Neural cell (in vitro differentiated cells): ENCODE data around the gene THAP7. TPM values are rescaled to one million over a fixed set of nuclear protein-coding genes. Genes with fewer than 3 reads are reported as not detected.
"Not testable (repeated sequence)": the region's sequence is repeated elsewhere in the genome, so short reads cannot be mapped to it uniquely, and the experiment has no call there.

Source experiments
- H2AFZ ChIP-seq: fragments of 200-600, 300-800 bp; sonication (generic), shearing (Covaris generic); 2 replicates; pipeline ENCODE4 v1.6.0; 2014; ENCODE audit warnings: low read depth, mild to moderate bottlenecking, antibody characterized with exemption, low read length, moderate library complexity
- H3F3A ChIP-seq: fragments of 200-600 bp; shearing (Covaris generic); 2 replicates; pipeline ENCODE4 v1.6.1; 2016; ENCODE audit warnings: mild to moderate bottlenecking, moderate library complexity, mixed read lengths, antibody characterized with exemption, low read length; ENCODE audit not compliant: insufficient read depth, poor library complexity, severe bottlenecking
- H3K27ac ChIP-seq: fragments of 200-600, 300-800 bp; sonication (generic), shearing (Covaris generic); 2 replicates; pipeline ENCODE4 v1.5.1; 2014; ENCODE audit warnings: mild to moderate bottlenecking, low read length, moderate library complexity
- H3K27me3 ChIP-seq: fragments of 300-800, 200-600 bp; sonication (generic), shearing (Covaris generic); 2 replicates; pipeline ENCODE4 v1.6.0; 2014; ENCODE audit warnings: mild to moderate bottlenecking, low read depth, low read length, moderate library complexity; ENCODE audit not compliant: insufficient read depth
- H3K36me3 ChIP-seq: fragments of 300-800, 200-600 bp; sonication (generic), shearing (Covaris generic); 2 replicates; pipeline ENCODE4 v1.5.1; 2014; ENCODE audit warnings: mild to moderate bottlenecking, antibody characterized with exemption, low read length, moderate library complexity; ENCODE audit not compliant: insufficient read depth
- H3K4me2 ChIP-seq: fragments of 300-800, 200-600 bp; sonication (generic), shearing (Covaris generic); 2 replicates; pipeline ENCODE4 v1.6.0; 2014; ENCODE audit warnings: mild to moderate bottlenecking, low read length
- H3K4me3 ChIP-seq: fragments of 300-800, 200-600 bp; sonication (generic), shearing (Covaris generic); 2 replicates; pipeline ENCODE4 v1.5.1; 2014; ENCODE audit warnings: mild to moderate bottlenecking, low read length, moderate library complexity
- H3K79me2 ChIP-seq: fragments of 200-600 bp; shearing (Covaris generic); replicated peaks from 2 replicates; pipeline ENCODE4 v1.6.0; 2014; ENCODE audit warnings: mild to moderate bottlenecking, low read length, moderate library complexity; ENCODE audit not compliant: insufficient read depth
- H3K9ac ChIP-seq: fragments of 300-800, 200-600 bp; sonication (generic), shearing (Covaris generic); 2 replicates; pipeline ENCODE4 v1.6.1; 2016; ENCODE audit warnings: mild to moderate bottlenecking, low read length, mixed read lengths
- H3K9me2 ChIP-seq: fragments of 200-600 bp; shearing (Covaris generic); 2 replicates; pipeline ENCODE4 v1.6.1; 2016; ENCODE audit warnings: mild to moderate bottlenecking, low read length, mixed read lengths; ENCODE audit not compliant: insufficient read depth
- H3K9me3 ChIP-seq: fragments of 200-600, 300-800 bp; sonication (generic), shearing (Covaris generic); 2 replicates; pipeline ENCODE4 v1.6.1; 2016; ENCODE audit warnings: mild to moderate bottlenecking, mixed run types, low read length, moderate library complexity, mixed read lengths
- H4K20me1 ChIP-seq: fragments of 200-600 bp; shearing (Covaris generic); 2 replicates; pipeline ENCODE4 v1.6.1; 2016; ENCODE audit warnings: mild to moderate bottlenecking, mixed run types; ENCODE audit not compliant: insufficient read depth
- CTCF ChIP-seq: fragments of 450-650 bp; IDR thresholded peaks from 2 replicates; pipeline ENCODE4 v1.5.1; 2014; ENCODE audit warnings: antibody characterized with exemption, mild to moderate bottlenecking, moderate library complexity; ENCODE audit not compliant: poor library complexity, severe bottlenecking
- EP300 ChIP-seq: fragments of 450-650 bp; conservative IDR thresholded peaks from 2 replicates; pipeline ENCODE4 v1.6.1; 2014; ENCODE audit warnings: antibody characterized with exemption, mild to moderate bottlenecking, moderate library complexity; ENCODE audit not compliant: poor library complexity, severe bottlenecking
- EZH2 ChIP-seq: fragments of 200-600, 300-800 bp; shearing (Covaris generic), sonication (generic); IDR thresholded peaks from 2 replicates; pipeline ENCODE4 v1.6.1; 2014; ENCODE audit warnings: antibody characterized with exemption, low read length, borderline replicate concordance, mild to moderate bottlenecking; ENCODE audit not compliant: insufficient read depth, poor library complexity, severe bottlenecking
- MXI1 ChIP-seq: fragments of 450-650 bp; conservative IDR thresholded peaks from 2 replicates; pipeline ENCODE4 v1.6.1; 2014; ENCODE audit warnings: antibody characterized with exemption, mild to moderate bottlenecking; ENCODE audit not compliant: poor library complexity, severe bottlenecking
- POLR2AphosphoS5 ChIP-seq: IDR thresholded peaks from 2 replicates; pipeline ENCODE4 v1.6.1; 2012
- RAD21 ChIP-seq: fragments of 450-650 bp; conservative IDR thresholded peaks from 2 replicates; pipeline ENCODE4 v1.6.1; 2014; ENCODE audit warnings: antibody characterized with exemption, mild to moderate bottlenecking, moderate library complexity
- SMC3 ChIP-seq: fragments of 450-650 bp; conservative IDR thresholded peaks from 2 replicates; pipeline ENCODE4 v1.6.1; 2014; ENCODE audit warnings: antibody characterized with exemption, mild to moderate bottlenecking, moderate library complexity; ENCODE audit not compliant: poor library complexity
- TAF1 ChIP-seq: IDR thresholded peaks from 2 replicates; pipeline ENCODE4 v1.6.1; 2012; ENCODE audit warnings: low read depth
- polyA plus RNA-seq: library from polyadenylated mRNA; depleted of rRNA; stranded (reverse); fragments of >200 nt; gene quantifications from 2 replicates; pipeline ENCODE4 v1.2.3, GENCODE V29; 2014
- TF ChIP-seq, protein P1 (sequence below): IDR thresholded peaks from 2 replicates; pipeline ENCODE4 v1.6.1; 2012; ENCODE audit warnings: borderline replicate concordance

The THAP7 gene
- polyA plus RNA-seq, 1 donor from 2014 or later: 28.7 TPM

- H3K4me3 ChIP-seq: no peak overlapping the region
- no peak overlapping the region for H3K9ac ChIP-seq
- no peaks in the 10 kb centered on the region for H4K20me1 ChIP-seq
- H3K27ac ChIP-seq: peak overlapping the region; percentile 16
- H3K4me2 ChIP-seq: no peak overlapping the region
- H3K9me2 ChIP-seq: no peaks in the 10 kb centered on the region
- no peak for TF ChIP-seq EZH2
- no peak for TF ChIP-seq TAF1
- no peak for TF ChIP-seq SMC3
- no peaks in the 10 kb centered on the region for H3K36me3 ChIP-seq
- no peaks in the 10 kb centered on the region for H3K9me3 ChIP-seq
- no peaks in the 10 kb centered on the region for H3F3A ChIP-seq
- no peak overlapping the region for H2AFZ ChIP-seq
- no peaks in the 10 kb centered on the region for H3K79me2 ChIP-seq
- no peaks in the 10 kb centered on the region for H3K27me3 ChIP-seq
These were observed 41.3 kb upstream of the THAP7 start for GRCh38 chr22:21042978-21043859.

- no peaks in the 10 kb centered on the region for H3F3A ChIP-seq
- H2AFZ ChIP-seq: no peak overlapping the region
- no peak overlapping the region for H3K4me2 ChIP-seq
- H3K9me2 ChIP-seq: no peaks in the 10 kb centered on the region
- no peak overlapping the region for H3K4me3 ChIP-seq
- H3K79me2 ChIP-seq: no peaks in the 10 kb centered on the region
- no peak overlapping the region for H3K27ac ChIP-seq
- H3K36me3 ChIP-seq: no peaks in the 10 kb centered on the region
- TF ChIP-seq EP300 (no peak), EZH2 (no peak), SMC3 (no peak), CTCF (no peak), POLR2AphosphoS5 (no peak), TAF1 (no peak), MXI1 (no peak), RAD21 (no peak)
- TF ChIP-seq, protein P1, sequence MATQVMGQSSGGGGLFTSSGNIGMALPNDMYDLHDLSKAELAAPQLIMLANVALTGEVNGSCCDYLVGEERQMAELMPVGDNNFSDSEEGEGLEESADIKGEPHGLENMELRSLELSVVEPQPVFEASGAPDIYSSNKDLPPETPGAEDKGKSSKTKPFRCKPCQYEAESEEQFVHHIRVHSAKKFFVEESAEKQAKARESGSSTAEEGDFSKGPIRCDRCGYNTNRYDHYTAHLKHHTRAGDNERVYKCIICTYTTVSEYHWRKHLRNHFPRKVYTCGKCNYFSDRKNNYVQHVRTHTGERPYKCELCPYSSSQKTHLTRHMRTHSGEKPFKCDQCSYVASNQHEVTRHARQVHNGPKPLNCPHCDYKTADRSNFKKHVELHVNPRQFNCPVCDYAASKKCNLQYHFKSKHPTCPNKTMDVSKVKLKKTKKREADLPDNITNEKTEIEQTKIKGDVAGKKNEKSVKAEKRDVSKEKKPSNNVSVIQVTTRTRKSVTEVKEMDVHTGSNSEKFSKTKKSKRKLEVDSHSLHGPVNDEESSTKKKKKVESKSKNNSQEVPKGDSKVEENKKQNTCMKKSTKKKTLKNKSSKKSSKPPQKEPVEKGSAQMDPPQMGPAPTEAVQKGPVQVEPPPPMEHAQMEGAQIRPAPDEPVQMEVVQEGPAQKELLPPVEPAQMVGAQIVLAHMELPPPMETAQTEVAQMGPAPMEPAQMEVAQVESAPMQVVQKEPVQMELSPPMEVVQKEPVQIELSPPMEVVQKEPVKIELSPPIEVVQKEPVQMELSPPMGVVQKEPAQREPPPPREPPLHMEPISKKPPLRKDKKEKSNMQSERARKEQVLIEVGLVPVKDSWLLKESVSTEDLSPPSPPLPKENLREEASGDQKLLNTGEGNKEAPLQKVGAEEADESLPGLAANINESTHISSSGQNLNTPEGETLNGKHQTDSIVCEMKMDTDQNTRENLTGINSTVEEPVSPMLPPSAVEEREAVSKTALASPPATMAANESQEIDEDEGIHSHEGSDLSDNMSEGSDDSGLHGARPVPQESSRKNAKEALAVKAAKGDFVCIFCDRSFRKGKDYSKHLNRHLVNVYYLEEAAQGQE: no peak
- no peak overlapping the region for H3K9ac ChIP-seq
- no peaks in the 10 kb centered on the region for H3K27me3 ChIP-seq
- H4K20me1 ChIP-seq: no peaks in the 10 kb centered on the region
- H3K9me3 ChIP-seq: no peaks in the 10 kb centered on the region
These were observed 40.0 kb upstream of the THAP7 start for GRCh38 chr22:21041937-21042336.

DNA sequence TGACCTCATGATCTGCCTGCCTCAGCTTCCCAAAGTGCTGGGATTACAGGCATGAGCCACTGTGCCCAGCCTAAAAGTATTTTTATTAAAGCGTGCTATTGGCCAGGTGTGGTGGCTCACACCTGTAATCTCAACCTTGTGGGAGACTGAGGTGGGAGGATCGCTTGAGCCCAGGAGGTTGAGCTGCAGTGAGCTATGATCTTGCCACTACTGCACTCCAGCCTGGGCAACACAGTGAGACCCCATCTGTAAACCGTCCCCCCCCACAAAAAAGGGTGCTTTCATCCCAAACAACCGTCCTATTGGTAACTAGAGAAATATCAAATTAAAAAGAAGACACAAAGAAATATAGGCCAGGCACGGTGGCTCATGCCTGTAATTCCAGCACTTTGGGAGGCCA, 37.2 kb upstream of the THAP7 start:
- H3K79me2 ChIP-seq, H3F3A ChIP-seq, H3K27me3 ChIP-seq, H3K9me2 ChIP-seq, H3K9ac ChIP-seq, H3K36me3 ChIP-seq, H3K27ac ChIP-seq, H3K4me2 ChIP-seq, H3K9me3 ChIP-seq, H4K20me1 ChIP-seq, H2AFZ ChIP-seq, H3K4me3 ChIP-seq: not testable (repeated sequence)
